Measurements from ENCODE around the gene RGS17.
"Not testable (repeated sequence)": the region's sequence is repeated elsewhere in the genome, so short reads cannot be mapped to it uniquely, and the experiment has no call there.

The RGS17 gene

DNA sequence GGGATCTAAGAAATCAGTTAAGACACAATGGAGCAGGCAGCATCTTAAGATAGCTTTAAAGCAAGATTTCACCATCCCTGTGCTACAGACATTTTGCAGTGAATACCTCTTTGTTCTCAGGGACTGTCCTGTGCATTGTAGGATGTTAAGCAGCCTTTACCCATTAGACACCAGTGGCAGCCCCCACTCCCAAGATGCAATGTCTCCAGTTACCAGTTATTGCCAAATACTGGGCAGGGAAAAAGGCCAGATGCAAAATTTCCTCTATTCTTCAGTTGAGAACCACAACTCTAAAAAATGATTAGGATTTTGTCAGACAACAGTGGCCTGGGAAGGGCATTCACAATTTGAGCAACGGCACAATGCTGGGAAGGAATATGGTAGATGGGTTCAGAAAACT, 154.3 kb downstream of the RGS17 start:
- POLR2A ChIA-PET, result no interaction called here
- TF ChIP-seq SUZ12 (IDR thresholded peaks at IDR 0.05) (no peak), ELF4 (IDR thresholded peaks at IDR 0.05) (no peak), ZNF384 (IDR thresholded peaks at IDR 0.05) (no peak), NFRKB (IDR thresholded peaks at IDR 0.05) (no peak), TARDBP (IDR thresholded peaks at IDR 0.05) (no peak), HDGF (IDR thresholded peaks at IDR 0.05; ENCODE audit: borderline replicate concordance) (no peak), CTBP1 (IDR thresholded peaks at IDR 0.05; ENCODE audit: borderline replicate concordance) (no peak), ARNT (IDR thresholded peaks at IDR 0.05) (no peak), FOXK2 (IDR thresholded peaks at IDR 0.05) (no peak), LEF1 (IDR thresholded peaks at IDR 0.05; ENCODE audit: borderline replicate concordance) (no peak), BHLHE40 (IDR thresholded peaks at IDR 0.05; ENCODE audit: borderline replicate concordance) (no peak), FOXA1 (IDR thresholded peaks at IDR 0.05) (no peak), SP1 (IDR thresholded peaks at IDR 0.05) (no peak), FOXM1 (IDR thresholded peaks at IDR 0.05; ENCODE audit: borderline replicate concordance) (no peak), L3MBTL2 (conservative IDR thresholded peaks at IDR 0.05) (no peak)
- TF ChIP-seq, protein P1, sequence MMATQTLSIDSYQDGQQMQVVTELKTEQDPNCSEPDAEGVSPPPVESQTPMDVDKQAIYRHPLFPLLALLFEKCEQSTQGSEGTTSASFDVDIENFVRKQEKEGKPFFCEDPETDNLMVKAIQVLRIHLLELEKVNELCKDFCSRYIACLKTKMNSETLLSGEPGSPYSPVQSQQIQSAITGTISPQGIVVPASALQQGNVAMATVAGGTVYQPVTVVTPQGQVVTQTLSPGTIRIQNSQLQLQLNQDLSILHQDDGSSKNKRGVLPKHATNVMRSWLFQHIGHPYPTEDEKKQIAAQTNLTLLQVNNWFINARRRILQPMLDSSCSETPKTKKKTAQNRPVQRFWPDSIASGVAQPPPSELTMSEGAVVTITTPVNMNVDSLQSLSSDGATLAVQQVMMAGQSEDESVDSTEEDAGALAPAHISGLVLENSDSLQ (IDR thresholded peaks at IDR 0.05), result no peak
- CTCF ChIA-PET, result no interaction called here
- DNase-seq (ENCODE audit: extremely low spot score), result no peak

DNA sequence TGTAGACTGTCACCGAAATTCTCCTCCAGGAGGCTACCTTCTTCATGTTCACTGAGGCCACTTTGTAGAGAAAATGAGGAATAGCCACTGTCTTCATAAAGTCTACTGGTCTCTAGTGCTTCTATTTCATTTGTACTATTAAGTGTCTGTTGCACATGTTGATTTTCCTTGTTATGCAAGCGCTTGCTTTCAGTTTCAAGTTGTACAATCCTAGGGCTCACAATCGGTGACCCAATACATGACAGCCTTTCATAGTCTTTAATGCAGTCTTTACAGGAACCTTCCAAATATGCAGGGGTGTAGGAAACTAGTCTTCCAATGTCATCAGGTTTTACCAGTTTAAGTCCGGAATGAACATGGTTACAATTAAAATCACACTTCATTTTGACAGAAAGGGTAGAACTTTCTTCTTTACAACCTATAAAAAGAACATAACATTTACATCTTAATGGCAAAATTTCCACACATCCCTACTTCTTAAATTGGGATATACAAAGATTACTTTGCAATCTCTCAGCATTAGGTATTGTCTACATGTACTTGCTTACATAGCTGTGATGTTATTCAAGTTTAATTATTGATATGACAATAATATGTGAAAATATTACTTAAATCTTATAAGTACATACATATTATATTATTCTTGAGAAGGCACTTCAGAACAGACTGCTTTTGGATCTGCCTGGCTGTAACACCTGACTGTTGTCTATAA, 155.7 kb downstream of the RGS17 start:
- no peak for DNase-seq (ENCODE audit: extremely low spot score)
- ChIA-PET POLR2A (interaction anchor here (2.6 kb wide), 1 partner anchor 8 kb away, joined by 13 read pairs; the partner anchor contains the start of gene FBXO5), CTCF (no interaction called here)
- TF ChIP-seq ELF4 (IDR thresholded peaks at IDR 0.05) (no peak), TARDBP (IDR thresholded peaks at IDR 0.05) (no peak), SUZ12 (IDR thresholded peaks at IDR 0.05) (no peak), L3MBTL2 (conservative IDR thresholded peaks at IDR 0.05) (no peak), CTBP1 (IDR thresholded peaks at IDR 0.05; ENCODE audit: borderline replicate concordance) (no peak), NFRKB (IDR thresholded peaks at IDR 0.05) (no peak), LEF1 (IDR thresholded peaks at IDR 0.05; ENCODE audit: borderline replicate concordance) (no peak), ZNF384 (IDR thresholded peaks at IDR 0.05) (no peak)

DNA sequence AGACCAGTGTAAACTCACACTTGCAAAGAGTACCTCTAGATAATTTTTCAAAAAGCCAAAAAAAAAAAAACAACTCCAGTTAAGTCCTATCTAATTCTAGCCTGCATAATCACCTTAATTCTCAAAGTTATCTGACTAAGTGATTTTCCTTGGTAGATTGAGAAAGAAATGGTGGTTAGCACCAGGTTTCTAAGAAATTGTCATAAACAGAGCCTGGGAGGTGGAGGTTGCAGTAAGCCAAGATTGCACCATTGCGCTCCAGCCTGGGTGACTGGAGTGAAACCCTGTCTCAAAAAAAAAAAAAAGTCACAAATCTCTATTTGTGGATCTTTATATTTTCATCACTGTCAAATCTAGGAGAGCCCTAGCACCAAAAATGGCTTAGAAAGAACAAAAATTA, 157.2 kb downstream of the RGS17 start:
- TF ChIP-seq SP1 (IDR thresholded peaks at IDR 0.05) (no peak), LEF1 (IDR thresholded peaks at IDR 0.05; ENCODE audit: borderline replicate concordance) (no peak), NFRKB (IDR thresholded peaks at IDR 0.05) (no peak), FOXK2 (IDR thresholded peaks at IDR 0.05) (no peak), L3MBTL2 (conservative IDR thresholded peaks at IDR 0.05) (no peak), ELF4 (IDR thresholded peaks at IDR 0.05) (no peak), ARNT (IDR thresholded peaks at IDR 0.05) (no peak), HDGF (IDR thresholded peaks at IDR 0.05; ENCODE audit: borderline replicate concordance) (no peak), TARDBP (IDR thresholded peaks at IDR 0.05) (no peak), BHLHE40 (IDR thresholded peaks at IDR 0.05; ENCODE audit: borderline replicate concordance) (no peak), CTBP1 (IDR thresholded peaks at IDR 0.05; ENCODE audit: borderline replicate concordance) (no peak), FOXA1 (IDR thresholded peaks at IDR 0.05) (no peak), FOXM1 (IDR thresholded peaks at IDR 0.05; ENCODE audit: borderline replicate concordance) (no peak), SUZ12 (IDR thresholded peaks at IDR 0.05) (no peak), ZNF384 (IDR thresholded peaks at IDR 0.05) (no peak)
- TF ChIP-seq, protein P1 (IDR thresholded peaks at IDR 0.05), result no peak
- POLR2A ChIA-PET, result interaction anchor here (2.6 kb wide), 1 partner anchor 9 kb away, joined by 13 read pairs; the partner anchor contains the start of gene FBXO5
- no peak for DNase-seq (ENCODE audit: extremely low spot score)
- CTCF ChIA-PET, result no interaction called here

DNA sequence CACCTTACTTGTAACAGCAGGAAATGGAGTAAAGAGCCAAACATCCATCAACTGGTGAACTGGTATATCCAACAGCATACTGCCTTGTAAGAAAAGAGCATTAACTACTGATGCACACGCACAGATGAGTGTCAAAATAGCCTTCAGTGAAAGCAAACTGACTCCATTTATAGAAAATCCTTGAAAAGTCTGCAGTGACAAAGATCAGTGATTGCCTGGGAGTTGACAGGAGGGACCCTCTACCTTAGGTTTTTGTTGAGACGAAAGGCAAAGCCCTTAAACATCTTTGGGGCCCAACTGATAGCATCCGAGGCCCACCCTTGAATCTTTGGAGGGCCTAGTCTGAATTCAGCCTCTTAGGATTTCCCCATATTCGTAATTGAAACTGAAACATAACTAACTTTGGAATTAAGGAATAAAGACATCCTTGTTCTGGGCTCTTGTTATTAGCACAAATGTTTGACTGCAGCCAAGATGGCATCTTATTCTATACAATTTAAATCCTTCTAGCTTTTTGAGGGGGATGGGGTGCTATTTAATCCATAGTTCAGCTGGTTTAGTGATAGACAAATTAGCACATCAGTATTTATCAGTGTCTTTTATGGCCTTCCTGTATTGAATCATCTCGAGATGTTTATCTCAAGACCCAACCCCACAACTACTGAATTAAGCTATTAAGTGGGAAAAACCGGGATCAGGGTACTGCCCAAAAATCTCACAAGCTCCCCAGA, 161.2 kb downstream of the RGS17 start:
- TF ChIP-seq ZNF384 (IDR thresholded peaks at IDR 0.05), result no peak
- no peak for TF ChIP-seq TARDBP (IDR thresholded peaks at IDR 0.05)
- TF ChIP-seq SUZ12 (IDR thresholded peaks at IDR 0.05), result no peak
- no peak for TF ChIP-seq HDGF (IDR thresholded peaks at IDR 0.05; ENCODE audit: borderline replicate concordance)
- TF ChIP-seq SP1 (IDR thresholded peaks at IDR 0.05), result no peak
- TF ChIP-seq, protein P1 (IDR thresholded peaks at IDR 0.05), result no peak
- no peak for TF ChIP-seq ELF4 (IDR thresholded peaks at IDR 0.05)
- no peak for TF ChIP-seq FOXA1 (IDR thresholded peaks at IDR 0.05)
- no peak for TF ChIP-seq ARNT (IDR thresholded peaks at IDR 0.05)
- no peak for TF ChIP-seq FOXM1 (IDR thresholded peaks at IDR 0.05; ENCODE audit: borderline replicate concordance)
- TF ChIP-seq FOXK2 (IDR thresholded peaks at IDR 0.05), result no peak
- no peak for TF ChIP-seq NFRKB (IDR thresholded peaks at IDR 0.05)
- TF ChIP-seq L3MBTL2 (conservative IDR thresholded peaks at IDR 0.05), result no peak; the same call in 1 of the 2 replicates
- no peak for TF ChIP-seq CTBP1 (IDR thresholded peaks at IDR 0.05; ENCODE audit: borderline replicate concordance)
- ChIA-PET CTCF (interaction anchor here (0.6 kb wide), 1 partner anchor 418 kb away, joined by 3 read pairs; no protein-coding TSS in a partner anchor), POLR2A (interaction anchor here (2.5 kb wide), 1 partner anchor 13 kb away, joined by 7 read pairs; the partner anchor contains the start of gene FBXO5)
- no peak for DNase-seq (ENCODE audit: extremely low spot score)

DNA sequence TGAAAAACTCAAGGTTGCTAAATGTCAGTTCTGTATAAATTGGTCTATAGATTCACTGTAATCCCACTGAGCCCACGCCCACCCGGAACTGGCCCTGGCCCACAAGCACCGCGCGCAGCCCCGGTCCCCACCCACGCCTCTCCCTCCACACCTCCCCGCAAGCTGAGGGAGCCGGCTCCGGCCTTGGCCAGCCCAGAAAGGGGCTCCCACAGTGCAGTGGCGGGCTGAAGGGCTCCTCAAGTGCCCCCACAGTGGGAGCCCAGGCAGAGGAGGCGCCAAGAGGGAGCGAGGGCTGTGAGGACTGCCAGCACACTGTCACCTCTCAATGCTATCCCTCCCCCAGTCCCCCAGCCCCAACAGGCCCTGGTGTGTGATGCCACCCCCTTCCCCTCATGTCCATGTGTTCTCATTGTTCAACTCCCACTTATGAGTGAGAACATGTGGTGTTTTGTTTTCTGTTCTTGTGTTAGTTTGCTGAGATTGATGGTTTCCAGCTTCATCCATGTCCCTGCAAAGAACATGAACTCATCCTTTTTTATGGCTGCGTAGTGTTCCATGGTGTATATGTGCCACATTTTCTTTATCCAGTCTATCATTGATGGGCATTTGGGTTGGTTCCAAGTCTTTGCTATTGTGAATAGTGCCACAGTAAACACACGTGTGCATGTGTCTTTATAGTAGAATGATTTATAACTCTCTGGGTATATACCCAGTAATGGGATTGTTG, 164.8 kb downstream of the RGS17 start:
- POLR2A ChIA-PET; DNase-seq (ENCODE audit: extremely low spot score); CTCF ChIA-PET: not testable (repeated sequence)

All from HEK293T (cell line).